Effector memory CD4-positive, alpha-beta T cell (primary cell): ENCODE measurements around the gene LRP2.

Experiments used
- DNase-seq, 3 donors: peaks; one replicate each; pipeline ENCODE4 v3.0.0-alpha.2; 2020
- H3K27ac ChIP-seq: 2 replicates; pipeline ENCODE4 v1.7.0; 2013; ENCODE audit warnings: mild to moderate bottlenecking, low read length, moderate library complexity; ENCODE audit not compliant: insufficient read depth, poor library complexity, severe bottlenecking
- H3K27me3 ChIP-seq: replicated peaks from 2 replicates; pipeline ENCODE4 v1.7.0; 2013; ENCODE audit warnings: mild to moderate bottlenecking, low read length; ENCODE audit not compliant: insufficient read depth, control insufficient read depth, poor library complexity, severe bottlenecking
- H3K36me3 ChIP-seq: 2 replicates; pipeline ENCODE4 v1.7.0; 2013; ENCODE audit warnings: mild to moderate bottlenecking, low read length, moderate library complexity; ENCODE audit not compliant: control insufficient read depth, insufficient read depth
- H3K4me1 ChIP-seq: 2 replicates; pipeline ENCODE4 v1.7.0; 2013; ENCODE audit warnings: low read length, mild to moderate bottlenecking; ENCODE audit not compliant: control insufficient read depth, insufficient read depth, poor library complexity, severe bottlenecking
- H3K4me3 ChIP-seq: 2 replicates; pipeline ENCODE4 v1.7.0; 2013; ENCODE audit warnings: low read length, low read depth, mild to moderate bottlenecking; ENCODE audit not compliant: insufficient read depth, poor library complexity, severe bottlenecking
- H3K9me3 ChIP-seq: 2 replicates; pipeline ENCODE4 v1.7.0; 2013; ENCODE audit warnings: mild to moderate bottlenecking, low read length, moderate library complexity; ENCODE audit not compliant: control insufficient read depth

LRP2 gene

GRCh38 chr2:169165791-169166190 lies 196.5 kb downstream of the LRP2 start:
- Histone ChIP-seq H3K4me3 (no peak overlapping the region), H3K27ac (no peak overlapping the region), H3K36me3 (no peaks in the 10 kb centered on the region), H3K9me3 (no peaks in the 10 kb centered on the region), H3K4me1 (no peaks in the 10 kb centered on the region), H3K27me3 (no peaks in the 10 kb centered on the region)
- DNase-seq, result no peak

- Histone ChIP-seq H3K27ac (no peak overlapping the region), H3K4me1 (no peaks in the 10 kb centered on the region), H3K4me3 (no peak overlapping the region), H3K9me3 (no peaks in the 10 kb centered on the region), H3K27me3 (no peaks in the 10 kb centered on the region), H3K36me3 (no peaks in the 10 kb centered on the region)
- DNase-seq, result no peak
These were observed 198.0 kb downstream of the LRP2 start for GRCh38 chr2:169164311-169164710.

GRCh38 chr2:169162613-169163012 lies 199.7 kb downstream of the LRP2 start:
- peaks cover 4% of the 10 kb centered on the region for H3K27me3 ChIP-seq
- H3K4me3 ChIP-seq, result no peak overlapping the region
- H3K9me3 ChIP-seq, result no peaks in the 10 kb centered on the region
- no peak overlapping the region for H3K27ac ChIP-seq
- DNase-seq, result no peak
- no peaks in the 10 kb centered on the region for H3K4me1 ChIP-seq
- no peaks in the 10 kb centered on the region for H3K36me3 ChIP-seq

- Histone ChIP-seq H3K4me1 (no peaks in the 10 kb centered on the region), H3K9me3 (no peaks in the 10 kb centered on the region), H3K36me3 (no peaks in the 10 kb centered on the region), H3K27ac (no peak overlapping the region), H3K27me3 (peaks cover 4% of the 10 kb centered on the region), H3K4me3 (no peak overlapping the region)
- no peak for DNase-seq
These were observed 201.3 kb downstream of the LRP2 start for GRCh38 chr2:169160926-169161481.

- H3K36me3 ChIP-seq, result no peaks in the 10 kb centered on the region
- no peak for DNase-seq
These were observed 202.6 kb downstream of the LRP2 start for GRCh38 chr2:169159686-169160085.

GRCh38 chr2:169158874-169159273 lies 203.5 kb downstream of the LRP2 start:
- peaks cover 4% of the 10 kb centered on the region for H3K27me3 ChIP-seq
- no peaks in the 10 kb centered on the region for H3K4me1 ChIP-seq
- no peaks in the 10 kb centered on the region for H3K9me3 ChIP-seq
- H3K4me3 ChIP-seq, result no peak overlapping the region
- H3K36me3 ChIP-seq, result no peaks in the 10 kb centered on the region
- DNase-seq, result no peak
- H3K27ac ChIP-seq, result no peak overlapping the region

More at GRCh38 chr2:169159686-169160085, 202.6 kb downstream of the LRP2 start:
- H3K4me3 ChIP-seq, result no peak overlapping the region
- no peaks in the 10 kb centered on the region for H3K9me3 ChIP-seq
- H3K4me1 ChIP-seq, result no peaks in the 10 kb centered on the region
- no peak overlapping the region for H3K27ac ChIP-seq
- H3K27me3 ChIP-seq, result peaks cover 4% of the 10 kb centered on the region

GRCh38 chr2:169146220-169146619 lies 216.1 kb downstream of the LRP2 start:
- H3K9me3 ChIP-seq, result no peaks in the 10 kb centered on the region
- H3K27me3 ChIP-seq, result no peaks in the 10 kb centered on the region
- H3K4me1 ChIP-seq, result no peaks in the 10 kb centered on the region
- no peak overlapping the region for H3K4me3 ChIP-seq
- H3K36me3 ChIP-seq, result no peaks in the 10 kb centered on the region
- H3K27ac ChIP-seq, result no peak overlapping the region
- DNase-seq, result no peak

GRCh38 chr2:169143998-169144397 lies 218.3 kb downstream of the LRP2 start:
- no peaks in the 10 kb centered on the region for H3K27me3 ChIP-seq
- no peak overlapping the region for H3K27ac ChIP-seq
- H3K4me3 ChIP-seq, result no peak overlapping the region
- H3K36me3 ChIP-seq, result no peaks in the 10 kb centered on the region
- DNase-seq, result no peak
- no peaks in the 10 kb centered on the region for H3K9me3 ChIP-seq
- no peaks in the 10 kb centered on the region for H3K4me1 ChIP-seq

GRCh38 chr2:169141713-169142352 lies 220.5 kb downstream of the LRP2 start:
- Histone ChIP-seq H3K4me1 (no peaks in the 10 kb centered on the region), H3K27me3 (no peaks in the 10 kb centered on the region), H3K4me3 (no peak overlapping the region), H3K9me3 (no peaks in the 10 kb centered on the region), H3K27ac (no peak overlapping the region), H3K36me3 (no peaks in the 10 kb centered on the region)
- peak; percentile 14 to 46 (median 15) for DNase-seq

GRCh38 chr2:169139993-169140767 lies 222.2 kb downstream of the LRP2 start:
- Histone ChIP-seq H3K9me3 (no peaks in the 10 kb centered on the region), H3K36me3 (no peaks in the 10 kb centered on the region), H3K4me1 (no peaks in the 10 kb centered on the region), H3K4me3 (no peak overlapping the region), H3K27me3 (no peaks in the 10 kb centered on the region), H3K27ac (no peak overlapping the region)
- no peak for DNase-seq
